Ishikawa (cell line): Measurements from ENCODE around the gene SORCS3.

Experiments used
- CEBPB ChIP-seq: IDR thresholded peaks from 2 replicates; pipeline ENCODE4 v1.6.1; 2012
- CREB1 ChIP-seq: IDR thresholded peaks from 2 replicates; pipeline ENCODE4 v1.6.1; 2012; ENCODE audit warnings: low read depth
- EGR1 ChIP-seq: IDR thresholded peaks from 2 replicates; pipeline ENCODE4 v1.6.1; 2012
- EP300 ChIP-seq: IDR thresholded peaks from 2 replicates; pipeline ENCODE4 v1.6.1; 2012; ENCODE audit warnings: borderline replicate concordance
- FOXM1 ChIP-seq: IDR thresholded peaks from 2 replicates; pipeline ENCODE4 v1.6.1; 2012; ENCODE audit warnings: low read depth, borderline replicate concordance
- NFIC ChIP-seq: IDR thresholded peaks from 2 replicates; pipeline ENCODE4 v1.6.1; 2012
- RAD21 ChIP-seq: IDR thresholded peaks from 2 replicates; pipeline ENCODE4 v1.6.1; 2012; ENCODE audit warnings: low read depth
- REST ChIP-seq: IDR thresholded peaks from 2 replicates; pipeline ENCODE4 v1.6.1; 2012; ENCODE audit warnings: low read depth, mild to moderate bottlenecking
- TAF1 ChIP-seq: IDR thresholded peaks from 2 replicates; pipeline ENCODE4 v1.6.1; 2012; ENCODE audit warnings: low read depth, mild to moderate bottlenecking
- TCF12 ChIP-seq: IDR thresholded peaks from 2 replicates; pipeline ENCODE4 v1.6.1; 2012; ENCODE audit warnings: low read depth
- TEAD4 ChIP-seq: IDR thresholded peaks from 2 replicates; pipeline ENCODE4 v1.6.1; 2012
- ZBTB7A ChIP-seq: IDR thresholded peaks from 2 replicates; pipeline ENCODE4 v1.6.1; 2012; ENCODE audit warnings: low read depth
- TF ChIP-seq, protein P1 (sequence below): IDR thresholded peaks from 2 replicates; pipeline ENCODE4 v1.6.1; 2012

DNA sequence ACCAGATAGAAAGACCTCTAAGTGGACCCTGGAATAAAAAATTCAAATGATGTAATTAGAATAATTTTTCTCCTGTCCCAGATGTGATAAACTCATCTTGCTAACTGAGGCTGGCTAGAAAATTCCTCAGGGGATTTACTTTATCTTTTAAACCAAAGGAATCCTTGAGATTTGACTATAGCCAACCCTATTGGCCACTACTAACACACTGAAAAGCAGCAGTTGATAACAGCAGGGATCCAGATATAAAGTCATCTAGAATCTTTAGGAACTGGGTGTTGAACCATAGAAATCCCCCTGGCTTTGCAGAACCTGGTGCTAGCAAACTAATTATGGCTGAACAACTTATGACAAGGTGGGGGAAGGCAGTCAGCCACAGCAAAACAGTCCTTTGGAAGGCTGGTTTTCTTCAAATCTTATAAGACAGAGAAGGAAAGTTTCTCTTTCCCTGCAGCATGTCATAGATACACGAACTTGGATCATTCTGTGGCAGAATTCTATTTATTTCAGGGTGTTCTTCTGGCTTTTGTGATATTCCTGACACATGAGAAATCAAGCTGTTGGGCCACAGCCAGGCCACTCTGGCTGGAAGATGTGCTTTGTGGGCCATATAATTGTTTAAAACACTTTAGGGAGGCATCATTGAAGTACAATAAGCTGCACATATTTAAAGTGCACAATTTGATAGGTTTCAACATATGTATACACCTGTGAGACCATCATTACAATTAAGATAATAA, 643.6 kb downstream of the SORCS3 start:
- TF ChIP-seq REST (no peak), RAD21 (no peak), TEAD4 (no peak), TAF1 (no peak), CREB1 (no peak), EGR1 (no peak), CEBPB (no peak), ZBTB7A (no peak), NFIC (no peak), FOXM1 (no peak), EP300 (no peak), TCF12 (no peak)
- TF ChIP-seq, protein P1, sequence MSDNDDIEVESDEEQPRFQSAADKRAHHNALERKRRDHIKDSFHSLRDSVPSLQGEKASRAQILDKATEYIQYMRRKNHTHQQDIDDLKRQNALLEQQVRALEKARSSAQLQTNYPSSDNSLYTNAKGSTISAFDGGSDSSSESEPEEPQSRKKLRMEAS, result no peak
